Myocyte (in vitro differentiated cells): ENCODE results near the gene SDC3. TPM values are rescaled to one million over a fixed set of nuclear protein-coding genes. Genes with fewer than 3 reads are reported as not detected.
"Not testable (repeated sequence)": the region's sequence is repeated elsewhere in the genome, so short reads cannot be mapped to it uniquely, and the experiment has no call there.

Experiments used
- DNase-seq: peaks from one replicate; pipeline ENCODE4 v3.0.0-alpha.2; 2012; ENCODE audit warnings: low read depth
- total RNA-seq: library from RNA; depleted of rRNA; stranded (reverse); fragments of >200 nt; gene quantifications from 2 replicates; pipeline ENCODE4 v1.2.3, GENCODE V29; 2014

SDC3 gene
- total RNA-seq, 1 donor from 2014 or later, result 17.6 TPM

GRCh38 chr1:30877205-30877912 lies 31.2 kb downstream of the SDC3 start:
- DNase-seq, result no peak

- DNase-seq, result no peak
Measured at GRCh38 chr1:30876451-30877204, 31.9 kb downstream of the SDC3 start.

GRCh38 chr1:30875916-30876315 lies 32.6 kb downstream of the SDC3 start:
- no peak for DNase-seq

- no peak for DNase-seq
Measured at GRCh38 chr1:30875197-30875596, 33.4 kb downstream of the SDC3 start.

GRCh38 chr1:30874176-30874575 lies 34.4 kb downstream of the SDC3 start:
- no peak for DNase-seq

GRCh38 chr1:30872948-30873263 lies 35.7 kb downstream of the SDC3 start:
- DNase-seq, result no peak

GRCh38 chr1:30872033-30872947 lies 36.3 kb downstream of the SDC3 start:
- no peak for DNase-seq

- no peak for DNase-seq
Measured at GRCh38 chr1:30871276-30871871, 37.2 kb downstream of the SDC3 start.

- no peak for DNase-seq
Measured at GRCh38 chr1:30870656-30871055, 37.9 kb downstream of the SDC3 start.

GRCh38 chr1:30870035-30870434 lies 38.5 kb downstream of the SDC3 start:
- DNase-seq, result no peak

- DNase-seq, result no peak
Measured at GRCh38 chr1:30868833-30869435, 39.6 kb downstream of the SDC3 start.

- DNase-seq, result not testable (repeated sequence)
Measured at GRCh38 chr1:30868057-30868456, 40.5 kb downstream of the SDC3 start.

GRCh38 chr1:30867537-30867936 lies 41.0 kb downstream of the SDC3 start:
- DNase-seq, result no peak

- no peak for DNase-seq
Measured at GRCh38 chr1:30866594-30866993, 42.0 kb downstream of the SDC3 start.

- no peak for DNase-seq
Measured at GRCh38 chr1:30864681-30865080, 43.9 kb downstream of the SDC3 start.

- no peak for DNase-seq
Measured at GRCh38 chr1:30863858-30864604, 44.5 kb downstream of the SDC3 start.

- no peak for DNase-seq
Measured at GRCh38 chr1:30860320-30860652, 48.3 kb downstream of the SDC3 start.

GRCh38 chr1:30857964-30858363 lies 50.6 kb downstream of the SDC3 start:
- no peak for DNase-seq

GRCh38 chr1:30857062-30857461 lies 51.5 kb downstream of the SDC3 start:
- DNase-seq, result no peak

- no peak for DNase-seq
Measured at GRCh38 chr1:30856260-30856790, 52.2 kb downstream of the SDC3 start.
